AG09319 (cell line): ENCODE results near the gene SUN5.

Experiments used
- DNase-seq: peaks from one replicate; pipeline ENCODE4 v3.0.0-alpha.2; 2010; ENCODE audit warnings: low read depth; ENCODE audit errors: extremely low read depth
- CTCF ChIP-seq: IDR thresholded peaks from 2 replicates; pipeline ENCODE4 v1.5.1; 2011; ENCODE audit warnings: low read depth, mild to moderate bottlenecking, inconsistent platforms, low read length, moderate library complexity

Gene SUN5

GRCh38 chr20:33031531-33031930 lies 27.3 kb upstream of the SUN5 start, which contains the start of gene BPIFB6:
BPIFB6 (plus strand) TSS chr20:33031648; CDS start chr20:33031648, 0 bp downstream.
- TF ChIP-seq CTCF: no peak
- DNase-seq: no peak

- DNase-seq: no peak
- TF ChIP-seq CTCF: no peak
Observed at GRCh38 chr20:33030569-33030968, 26.3 kb upstream of the SUN5 start.

GRCh38 chr20:33030076-33030475 lies 25.8 kb upstream of the SUN5 start:
- no peak for TF ChIP-seq CTCF
- no peak for DNase-seq

GRCh38 chr20:33028875-33029274 lies 24.6 kb upstream of the SUN5 start:
- DNase-seq: no peak
- no peak for TF ChIP-seq CTCF

GRCh38 chr20:33027769-33028751 lies 23.8 kb upstream of the SUN5 start:
- TF ChIP-seq CTCF: no peak
- DNase-seq: no peak

GRCh38 chr20:33026779-33027759 lies 22.8 kb upstream of the SUN5 start:
- DNase-seq: no peak
- no peak for TF ChIP-seq CTCF
